ENCODE results near the gene RNF220. TPM values are rescaled to one million over a fixed set of nuclear protein-coding genes. Genes with fewer than 3 reads are reported as not detected.
"Not testable (repeated sequence)": the region's sequence is repeated elsewhere in the genome, so short reads cannot be mapped to it uniquely, and the experiment has no call there.

Gene RNF220
- total RNA-seq, 1 donor from 2014 or later, result 84.0 TPM

GRCh38 chr1:44485229-44485933 lies 80.3 kb downstream of the RNF220 start:
- intact Hi-C loops (cut with micrococcal nuclease), result no loop called here

GRCh38 chr1:44485934-44486460 lies 80.9 kb downstream of the RNF220 start:
- intact Hi-C loops (cut with micrococcal nuclease), result no loop called here

GRCh38 chr1:44489481-44489880 lies 84.4 kb downstream of the RNF220 start:
- intact Hi-C loops (cut with micrococcal nuclease), result no loop called here

GRCh38 chr1:44496541-44497171 lies 91.6 kb downstream of the RNF220 start:
- intact Hi-C loops (cut with micrococcal nuclease), result no loop called here

GRCh38 chr1:44497422-44498170 lies 92.5 kb downstream of the RNF220 start:
- intact Hi-C loops (cut with micrococcal nuclease), result no loop called here

GRCh38 chr1:44499306-44499705 lies 94.3 kb downstream of the RNF220 start:
- intact Hi-C loops (cut with micrococcal nuclease), result no loop called here

- intact Hi-C loops (cut with micrococcal nuclease), result no loop called here
Measured at GRCh38 chr1:44500181-44501046, 95.4 kb downstream of the RNF220 start.

GRCh38 chr1:44501047-44501890 lies 96.2 kb downstream of the RNF220 start:
- intact Hi-C loops (cut with micrococcal nuclease), result no loop called here

GRCh38 chr1:44502823-44503222 lies 97.8 kb downstream of the RNF220 start:
- intact Hi-C loops (cut with micrococcal nuclease), result not testable (repeated sequence)

- intact Hi-C loops (cut with micrococcal nuclease), result no loop called here
Measured at GRCh38 chr1:44503625-44504024, 98.6 kb downstream of the RNF220 start.

- intact Hi-C loops (cut with micrococcal nuclease), result no loop called here
Measured at GRCh38 chr1:44505210-44505993, 100.3 kb downstream of the RNF220 start.

GRCh38 chr1:44507490-44508396 lies 102.7 kb downstream of the RNF220 start:
- intact Hi-C loops (cut with micrococcal nuclease), result no loop called here

- intact Hi-C loops (cut with micrococcal nuclease), result no loop called here
Measured at GRCh38 chr1:44508397-44508745, 103.3 kb downstream of the RNF220 start.

GRCh38 chr1:44511363-44511762 lies 106.3 kb downstream of the RNF220 start:
- intact Hi-C loops (cut with micrococcal nuclease), result no loop called here

- intact Hi-C loops (cut with micrococcal nuclease), result no loop called here
Measured at GRCh38 chr1:44511769-44512168, 106.7 kb downstream of the RNF220 start.

- intact Hi-C loops (cut with micrococcal nuclease), result no loop called here
Measured at GRCh38 chr1:44512313-44512885, 107.3 kb downstream of the RNF220 start.

- intact Hi-C loops (cut with micrococcal nuclease), result no loop called here
Measured at GRCh38 chr1:44513111-44513510, 108.1 kb downstream of the RNF220 start.

GRCh38 chr1:44514673-44515072 lies 109.6 kb downstream of the RNF220 start:
- intact Hi-C loops (cut with micrococcal nuclease), result no loop called here

Data from T-helper 1 cell treated with Interleukin-12 subunit alpha and Interleukin-12 subunit beta and Interleukin-4 antibody, amounts not matched to agents 30 ng/mL and 1 ng/mL, for 36 hours (primary cell).